Lower leg skin (tissue), 3 donors: ENCODE results near the gene SCN1A.

ENCODE experiments used
- CTCF ChIP-seq, 3 donors: fragments of 450-650 bp; IDR thresholded peaks; one replicate each; pipeline ENCODE4 v1.5.1; 2016; ENCODE audit warnings: antibody characterized with exemption in 3 of 3, mild to moderate bottlenecking in 3 of 3, moderate library complexity in 2 of 3
- POLR2A ChIP-seq, 2 donors: fragments of 450-650 bp; IDR thresholded peaks; one replicate each; pipeline ENCODE4 v1.6.1; 2016 to 2017; ENCODE audit warnings: antibody characterized with exemption in 2 of 2, mild to moderate bottlenecking in 1 of 2, moderate library complexity in 1 of 2

GRCh38 chr2:166138144-166138543, 10.3 kb upstream of the SCN1A start:
- TF ChIP-seq CTCF (IDR thresholded peaks at IDR 0.05): no peak
- no peak for TF ChIP-seq POLR2A (IDR thresholded peaks at IDR 0.05)
